PFSK-1 (cell line): ENCODE data around the gene SH3GLB1.

ENCODE experiments used
- FOXP2 ChIP-seq: optimal IDR thresholded peaks from 2 replicates; pipeline ENCODE3; 2011; ENCODE audit warnings: borderline replicate concordance, control low read depth, inconsistent platforms; ENCODE audit not compliant: insufficient read depth; ENCODE audit errors: extremely low read length, extremely low read depth
- POLR2AphosphoS5 ChIP-seq: IDR thresholded peaks from 2 replicates; pipeline ENCODE4 v1.6.1; 2012; ENCODE audit warnings: low read depth, mild to moderate bottlenecking, control low read depth, low read length, moderate library complexity
- REST ChIP-seq, 2 experiments: IDR thresholded peaks; 2 replicates each; pipeline versions ENCODE4 v1.6.1 to v1.8.0; 2011 to 2012; ENCODE audit warnings: low read depth in 2 of 2, low read length in 2 of 2, control low read depth in 1 of 2, inconsistent platforms in 1 of 2, mild to moderate bottlenecking in 1 of 2, moderate library complexity in 1 of 2; ENCODE audit not compliant: insufficient read depth in 1 of 2
- SIN3A ChIP-seq: IDR thresholded peaks from 2 replicates; pipeline ENCODE4 v1.6.1; 2012; ENCODE audit warnings: mild to moderate bottlenecking, low read length, moderate library complexity, borderline replicate concordance; ENCODE audit not compliant: insufficient read depth
- TAF1 ChIP-seq: IDR thresholded peaks from 2 replicates; pipeline ENCODE4 v1.6.1; 2012; ENCODE audit warnings: low read length, control low read depth, borderline replicate concordance; ENCODE audit not compliant: insufficient read depth

Gene SH3GLB1

GRCh38 chr1:86778569-86779239 is 74.3 kb downstream of the SH3GLB1 start:
- no peak for TF ChIP-seq TAF1
- TF ChIP-seq FOXP2 = no peak

DNA sequence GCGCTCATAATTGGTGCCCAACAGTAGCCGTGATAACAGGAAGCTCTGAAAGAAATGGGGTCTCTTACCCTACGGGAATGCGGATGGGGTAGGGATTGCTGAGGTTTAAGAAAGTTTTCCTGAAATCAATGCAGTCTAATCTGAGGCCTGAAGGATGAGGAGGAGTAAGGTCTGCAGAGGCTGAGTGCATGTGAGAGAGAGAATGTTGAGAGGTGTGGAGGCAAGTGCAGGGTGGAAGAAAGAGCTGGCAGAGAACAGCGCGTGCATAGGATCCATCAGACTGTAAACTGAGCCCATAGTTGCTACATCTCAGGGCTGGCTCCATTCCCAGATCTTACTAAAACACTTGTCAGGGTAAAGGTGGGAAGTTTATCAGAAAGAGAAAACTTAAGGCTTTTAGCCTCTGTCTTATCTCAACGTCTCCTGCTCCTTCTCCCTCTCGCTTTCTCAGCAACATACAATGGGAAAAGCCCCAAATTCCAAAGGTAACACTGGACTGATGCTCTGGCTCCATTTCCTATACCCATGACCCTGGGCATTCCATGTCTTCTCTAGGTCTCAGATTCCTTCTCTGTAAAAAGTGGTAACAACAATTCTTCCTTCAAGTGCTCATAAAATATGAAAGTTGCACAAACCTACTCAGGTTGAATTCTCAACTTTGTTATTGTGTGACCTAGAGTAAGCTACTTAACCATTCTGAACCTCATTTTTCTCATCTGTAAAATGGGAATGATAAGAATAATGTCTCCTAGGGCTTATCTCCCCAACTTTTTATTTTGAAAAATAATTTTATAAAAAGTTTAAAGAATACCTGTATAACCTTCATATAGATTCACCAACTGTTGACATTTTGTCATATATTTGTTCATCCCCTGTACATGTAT is 75.2 kb downstream of the SH3GLB1 start:
- TF ChIP-seq FOXP2 = no peak
- no peak for TF ChIP-seq SIN3A
- TF ChIP-seq TAF1 = no peak
- no peak for TF ChIP-seq POLR2AphosphoS5
- TF ChIP-seq REST (IDR thresholded peaks at IDR 0.05; ENCODE audit: insufficient read depth in 1 of 2, low read depth in 2 of 2, low read length in 2 of 2) = no peak

- TF ChIP-seq SIN3A (no peak), POLR2AphosphoS5 (no peak), TAF1 (no peak), FOXP2 (no peak), REST (IDR thresholded peaks at IDR 0.05; ENCODE audit: insufficient read depth in 1 of 2, low read depth in 2 of 2, low read length in 2 of 2) (no peak)
Measured at GRCh38 chr1:86782482-86782881, 78.1 kb downstream of the SH3GLB1 start.

- TF ChIP-seq REST (IDR thresholded peaks at IDR 0.05; ENCODE audit: insufficient read depth in 1 of 2, low read depth in 2 of 2, low read length in 2 of 2) (no peak), SIN3A (no peak), FOXP2 (no peak), POLR2AphosphoS5 (no peak)
Measured at GRCh38 chr1:86787621-86788020, 83.2 kb downstream of the SH3GLB1 start.

- TF ChIP-seq SIN3A (no peak), FOXP2 (no peak), POLR2AphosphoS5 (no peak), REST (IDR thresholded peaks at IDR 0.05; ENCODE audit: insufficient read depth in 1 of 2, low read depth in 2 of 2, low read length in 2 of 2) (no peak), TAF1 (no peak)
Measured at GRCh38 chr1:86788300-86789206, 84.2 kb downstream of the SH3GLB1 start.
